Activated naive CD8-positive, alpha-beta T cell treated with anti-CD3 and anti-CD28 coated beads for 36 hours (primary cell): Measurements from ENCODE around the gene ASTE1. TPM values are rescaled to one million over a fixed set of nuclear protein-coding genes. Genes with fewer than 3 reads are reported as not detected.
"Not testable (repeated sequence)": the region's sequence is repeated elsewhere in the genome, so short reads cannot be mapped to it uniquely, and the experiment has no call there.

Source experiments
- DNase-seq: peaks from one replicate; pipeline ENCODE4 v3.0.0; 2021
- H3K27ac Mint-ChIP-seq: one replicate; pipeline ENCODE4 v1.8.0; 2022; ENCODE audit warnings: mild to moderate bottlenecking, moderate library complexity, mixed read lengths
- H3K27me3 Mint-ChIP-seq: one replicate; pipeline ENCODE4 v1.8.0; 2022; ENCODE audit warnings: mild to moderate bottlenecking, mixed read lengths
- H3K36me3 Mint-ChIP-seq: one replicate; pipeline ENCODE4 v1.8.0; 2021; ENCODE audit warnings: mild to moderate bottlenecking, mixed read lengths
- H3K4me1 Mint-ChIP-seq: one replicate; pipeline ENCODE4 v1.8.0; 2021; ENCODE audit warnings: mixed read lengths
- H3K4me3 Mint-ChIP-seq: one replicate; pipeline ENCODE4 v1.8.0; 2022; ENCODE audit warnings: mild to moderate bottlenecking, moderate library complexity, mixed read lengths
- H3K9me3 Mint-ChIP-seq: one replicate; pipeline ENCODE4 v1.8.0; 2022; ENCODE audit warnings: mixed read lengths
- total RNA-seq, 2 experiments: library from RNA; stranded (reverse); gene quantifications; one replicate each; pipeline ENCODE4 v1.2.3, GENCODE V29; 2021

ASTE1 gene
- 1 to 10 TPM; 8.0 to 9.6 TPM for total RNA-seq

GRCh38 chr3:131026321-131027151, at the start of gene ASTE1, which contains the start of gene NEK11:
ASTE1 (minus strand) TSS chr3:131026825; CDS start chr3:131025306, 1,519 bp downstream.
NEK11 (plus strand) TSS chr3:131026877; CDS start chr3:131029709, 2,832 bp downstream.
- no peaks in the 10 kb centered on the region for H3K9me3 Mint-ChIP-seq
- H3K36me3 Mint-ChIP-seq, result peaks cover 23% of the 10 kb centered on the region
- no peaks in the 10 kb centered on the region for H3K27me3 Mint-ChIP-seq
- H3K4me1 Mint-ChIP-seq, result peaks cover 41% of the 10 kb centered on the region
- H3K27ac Mint-ChIP-seq, result peak within 1 kb of the TSS; percentile 89
- DNase-seq, result peak; percentile 91
- peak within 1 kb of the TSS; percentile 84 for H3K4me3 Mint-ChIP-seq

- no peak overlapping the region for H3K27ac Mint-ChIP-seq
- no peak for DNase-seq
These were observed 49.2 kb upstream of the ASTE1 start for GRCh38 chr3:131075632-131076328.

GRCh38 chr3:131072845-131073244, 46.2 kb upstream of the ASTE1 start:
- Mint-ChIP-seq H3K9me3 (no peaks in the 10 kb centered on the region), H3K27ac (no peak overlapping the region), H3K27me3 (no peaks in the 10 kb centered on the region), H3K4me1 (no peaks in the 10 kb centered on the region), H3K4me3 (no peak overlapping the region), H3K36me3 (no peaks in the 10 kb centered on the region)
- no peak for DNase-seq

More at GRCh38 chr3:131075632-131076328, 49.2 kb upstream of the ASTE1 start:
- Mint-ChIP-seq H3K27me3 (no peaks in the 10 kb centered on the region), H3K9me3 (no peaks in the 10 kb centered on the region), H3K4me3 (no peak overlapping the region), H3K36me3 (no peaks in the 10 kb centered on the region), H3K4me1 (no peaks in the 10 kb centered on the region)

GRCh38 chr3:131072099-131072559, 45.5 kb upstream of the ASTE1 start:
- no peak for DNase-seq
- Mint-ChIP-seq H3K27me3 (no peaks in the 10 kb centered on the region), H3K4me3 (no peak overlapping the region), H3K36me3 (no peaks in the 10 kb centered on the region), H3K27ac (no peak overlapping the region), H3K9me3 (no peaks in the 10 kb centered on the region), H3K4me1 (no peaks in the 10 kb centered on the region)

- no peaks in the 10 kb centered on the region for H3K27me3 Mint-ChIP-seq
- H3K36me3 Mint-ChIP-seq, result no peaks in the 10 kb centered on the region
- H3K27ac Mint-ChIP-seq, result no peak overlapping the region
- H3K9me3 Mint-ChIP-seq, result no peaks in the 10 kb centered on the region
- DNase-seq, result no peak
- H3K4me1 Mint-ChIP-seq, result peaks cover 5% of the 10 kb centered on the region
- H3K4me3 Mint-ChIP-seq, result no peak overlapping the region
These were observed 41.4 kb upstream of the ASTE1 start for GRCh38 chr3:131067983-131068382.

GRCh38 chr3:131053043-131053859, 26.6 kb upstream of the ASTE1 start:
- DNase-seq, result no peak
- H3K27me3 Mint-ChIP-seq, result no peaks in the 10 kb centered on the region
- H3K4me1 Mint-ChIP-seq, result no peaks in the 10 kb centered on the region
- no peaks in the 10 kb centered on the region for H3K9me3 Mint-ChIP-seq
- no peak overlapping the region for H3K27ac Mint-ChIP-seq
- no peak overlapping the region for H3K4me3 Mint-ChIP-seq
- H3K36me3 Mint-ChIP-seq, result peaks cover 2% of the 10 kb centered on the region

- H3K27ac Mint-ChIP-seq, result no peak overlapping the region
These were observed 23.4 kb upstream of the ASTE1 start for GRCh38 chr3:131050001-131050400.

GRCh38 chr3:131048030-131048429, 21.4 kb upstream of the ASTE1 start:
- Mint-ChIP-seq H3K36me3 (peaks cover 23% of the 10 kb centered on the region), H3K27me3 (no peaks in the 10 kb centered on the region), H3K9me3 (peaks cover 38% of the 10 kb centered on the region), H3K4me1 (peaks cover 2% of the 10 kb centered on the region), H3K27ac (no peak overlapping the region), H3K4me3 (no peak overlapping the region)
- no peak for DNase-seq

More at GRCh38 chr3:131050001-131050400, 23.4 kb upstream of the ASTE1 start:
- DNase-seq, result no peak
- Mint-ChIP-seq H3K27me3 (no peaks in the 10 kb centered on the region), H3K36me3 (peaks cover 5% of the 10 kb centered on the region), H3K9me3 (peaks cover 20% of the 10 kb centered on the region), H3K4me3 (no peak overlapping the region), H3K4me1 (peaks cover 2% of the 10 kb centered on the region)

- Mint-ChIP-seq H3K4me1 (peaks cover 6% of the 10 kb centered on the region), H3K4me3 (no peak overlapping the region), H3K36me3 (peaks cover 25% of the 10 kb centered on the region), H3K9me3 (peaks cover 38% of the 10 kb centered on the region), H3K27ac (no peak overlapping the region), H3K27me3 (no peaks in the 10 kb centered on the region)
- no peak for DNase-seq
These were observed 21.0 kb upstream of the ASTE1 start for GRCh38 chr3:131047582-131047981.

GRCh38 chr3:131042271-131042985, 15.8 kb upstream of the ASTE1 start:
- not testable (repeated sequence) for H3K27ac Mint-ChIP-seq, H3K4me1 Mint-ChIP-seq, H3K4me3 Mint-ChIP-seq, H3K27me3 Mint-ChIP-seq
- peaks cover 31% of the 10 kb centered on the region for H3K36me3 Mint-ChIP-seq
- peaks cover 35% of the 10 kb centered on the region for H3K9me3 Mint-ChIP-seq
- DNase-seq, result peak; percentile 10

- Mint-ChIP-seq H3K4me3 (no peak overlapping the region), H3K9me3 (peaks cover 4% of the 10 kb centered on the region), H3K27me3 (no peaks in the 10 kb centered on the region), H3K4me1 (peaks cover 10% of the 10 kb centered on the region), H3K36me3 (peaks cover 11% of the 10 kb centered on the region), H3K27ac (no peak overlapping the region)
- DNase-seq, result no peak
These were observed 11.7 kb upstream of the ASTE1 start for GRCh38 chr3:131038326-131038725.

GRCh38 chr3:131036986-131037385, 10.4 kb upstream of the ASTE1 start:
- H3K4me3 Mint-ChIP-seq, result no peak overlapping the region
- H3K4me1 Mint-ChIP-seq, result peaks cover 6% of the 10 kb centered on the region
- DNase-seq, result no peak
- H3K27ac Mint-ChIP-seq, result no peak overlapping the region
- peaks cover 2% of the 10 kb centered on the region for H3K9me3 Mint-ChIP-seq
- no peaks in the 10 kb centered on the region for H3K27me3 Mint-ChIP-seq
- H3K36me3 Mint-ChIP-seq, result peaks cover 8% of the 10 kb centered on the region

- no peak overlapping the region for H3K4me3 Mint-ChIP-seq
- no peaks in the 10 kb centered on the region for H3K9me3 Mint-ChIP-seq
- peaks cover 6% of the 10 kb centered on the region for H3K4me1 Mint-ChIP-seq
- no peaks in the 10 kb centered on the region for H3K27me3 Mint-ChIP-seq
- no peak overlapping the region for H3K27ac Mint-ChIP-seq
- no peak for DNase-seq
- H3K36me3 Mint-ChIP-seq, result peaks cover 3% of the 10 kb centered on the region
These were observed 9.7 kb upstream of the ASTE1 start for GRCh38 chr3:131036200-131036816.
